Sciatic nerve (tissue), 2 donors: ENCODE results near the gene SLA2. TPM values are rescaled to one million over a fixed set of nuclear protein-coding genes. Genes with fewer than 3 reads are reported as not detected.
"Not testable (repeated sequence)": the region's sequence is repeated elsewhere in the genome, so short reads cannot be mapped to it uniquely, and the experiment has no call there.

Source experiments
- ATAC-seq: fragments of 200-7000 bp; cut with Tn5 transposase; one replicate; pipeline ENCODE4 v1.9.1; 2020; ENCODE audit warnings: mild to moderate bottlenecking, moderate library complexity
- DNase-seq: peaks from one replicate; pipeline ENCODE4 v3.0.0-alpha.2; 2020; ENCODE audit warnings: low spot score
- intact Hi-C: fragments of 100-400 bp; cut with DNase I; formaldehyde crosslinking; loops from one replicate; pipeline ENCODE4 v1.14.2; 2022
- total RNA-seq: library from RNA; stranded (reverse); fragmentation: NEBNext Ultra II Directional; extraction: Animal tissue kit (Norgen Biotek cat#: 25700); gene quantifications from one replicate; pipeline ENCODE4 v1.2.1, GENCODE V29; 2021
- donor health status: DM: no; HTN: no; CAD: no.
- donor health status: DM: no; HTN: no; CAD: no.

The SLA2 gene
- total RNA-seq, 1 donor from 2014 or later: 0.49 TPM

- no peak for DNase-seq
- ATAC-seq: no peak
Observed at GRCh38 chr20:36623444-36623843, 22.6 kb downstream of the SLA2 start.

GRCh38 chr20:36620917-36621316, 25.1 kb downstream of the SLA2 start:
- DNase-seq (no peak), ATAC-seq (no peak)
- intact Hi-C loops: no loop called here

More at GRCh38 chr20:36623444-36623843, 22.6 kb downstream of the SLA2 start:
- intact Hi-C loops: no loop called here

DNA sequence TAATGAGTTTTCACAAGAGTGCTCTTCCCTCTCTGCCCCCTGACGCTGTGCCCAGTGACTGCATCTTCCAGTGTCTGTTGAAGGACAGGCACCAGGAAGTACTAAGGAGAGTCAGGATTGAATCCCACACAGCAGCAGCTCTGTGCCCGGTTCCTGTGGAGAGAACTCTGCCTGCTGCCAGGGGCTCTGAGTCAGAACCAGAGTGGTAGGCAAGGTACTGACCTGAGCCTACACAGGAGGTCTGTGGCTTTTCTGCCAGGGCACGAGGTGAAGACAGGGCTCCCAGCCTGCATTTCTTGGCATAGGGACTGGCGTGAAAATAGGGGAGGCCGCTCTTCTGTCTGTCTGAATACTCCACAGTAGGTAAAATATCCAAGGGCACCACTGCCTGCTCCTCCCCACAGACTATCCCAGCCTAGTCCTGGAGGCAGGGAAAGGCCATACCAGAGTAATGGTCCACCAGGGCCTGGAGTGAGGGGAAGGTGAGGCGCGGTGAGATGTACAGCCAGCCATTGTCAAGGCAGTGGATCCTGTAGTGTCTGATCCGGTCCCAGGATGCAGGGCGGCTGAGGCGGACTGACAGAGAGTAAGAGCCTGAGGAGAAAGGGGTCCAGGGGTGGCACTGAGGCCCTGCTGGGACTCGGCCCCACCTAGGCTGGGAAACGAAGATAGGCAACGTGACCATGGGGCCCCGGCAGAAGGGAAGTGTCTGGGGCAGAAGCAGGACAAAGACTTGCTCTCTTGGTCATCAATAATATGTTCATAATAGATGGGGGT, 31.0 kb downstream of the SLA2 start:
- no peak for DNase-seq
- intact Hi-C loops: no loop called here
- ATAC-seq: no peak

- ATAC-seq (no peak), DNase-seq (no peak)
- intact Hi-C loops: no loop called here
Observed at GRCh38 chr20:36613974-36614373, 32.0 kb downstream of the SLA2 start.

DNA sequence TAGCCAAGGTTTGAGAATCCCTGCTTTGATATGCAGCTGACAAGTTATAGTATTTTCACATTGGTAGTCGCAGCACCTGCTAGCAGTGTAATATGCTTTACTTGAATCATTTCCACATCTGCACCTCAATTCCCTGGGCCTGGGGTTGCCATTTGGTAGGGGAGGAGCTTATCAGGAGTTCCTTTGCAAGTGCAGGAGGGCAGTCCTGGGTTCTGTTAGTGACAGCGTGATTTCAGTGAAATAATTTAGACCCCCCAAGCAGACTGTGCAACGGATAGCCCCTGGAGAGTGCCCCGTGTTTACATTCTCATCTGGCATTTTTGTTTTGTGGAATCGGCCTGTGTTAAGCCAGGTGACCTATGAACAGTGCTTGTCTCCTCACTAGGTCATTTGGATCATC, 34.4 kb downstream of the SLA2 start:
- DNase-seq (no peak), ATAC-seq (no peak)
- intact Hi-C loops: no loop called here

- ATAC-seq, intact Hi-C loops: not testable (repeated sequence)
Observed at GRCh38 chr20:36608388-36608728, 37.6 kb downstream of the SLA2 start.

DNA sequence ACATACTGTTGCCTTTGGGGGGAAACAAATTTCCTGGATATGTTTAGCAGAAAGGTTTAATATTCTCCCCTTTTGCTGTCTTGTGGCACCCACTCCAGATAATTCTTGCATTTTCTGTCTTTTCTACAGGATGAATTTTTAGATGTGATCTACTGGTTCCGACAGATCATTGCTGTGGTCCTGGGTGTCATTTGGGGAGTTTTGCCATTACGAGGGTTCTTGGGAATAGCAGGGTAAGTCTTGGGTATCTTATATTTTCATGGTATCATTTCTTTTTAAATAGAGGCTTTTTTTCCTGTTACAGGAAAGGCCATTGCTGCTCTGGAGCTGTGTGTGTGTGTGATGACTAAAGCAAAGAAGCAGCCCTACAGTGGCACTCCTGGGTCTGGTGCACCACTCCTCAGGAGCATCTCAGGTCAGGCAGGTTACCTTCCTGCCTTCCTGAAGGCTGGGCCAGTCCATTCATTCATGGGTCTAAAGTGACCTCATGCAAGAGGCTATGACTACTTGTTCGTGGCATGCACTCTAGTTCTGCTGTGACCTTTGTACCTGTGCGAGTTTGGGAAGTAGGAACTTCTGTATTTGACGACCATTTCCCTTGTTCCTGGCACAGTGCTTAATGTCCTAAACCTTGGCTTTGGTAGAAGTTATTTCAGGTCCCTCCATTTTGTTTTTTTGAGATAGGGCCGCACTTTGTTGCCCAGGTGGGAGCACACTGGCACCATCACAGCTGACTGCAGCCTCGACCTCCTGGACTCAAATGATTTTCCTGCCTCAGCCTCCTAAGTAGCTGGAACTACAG, 38.2 kb downstream of the SLA2 start:
- ATAC-seq (no peak), DNase-seq (no peak)
- intact Hi-C loops: no loop called here

More at GRCh38 chr20:36608388-36608728, 37.6 kb downstream of the SLA2 start:
- DNase-seq: not testable (repeated sequence)

DNA sequence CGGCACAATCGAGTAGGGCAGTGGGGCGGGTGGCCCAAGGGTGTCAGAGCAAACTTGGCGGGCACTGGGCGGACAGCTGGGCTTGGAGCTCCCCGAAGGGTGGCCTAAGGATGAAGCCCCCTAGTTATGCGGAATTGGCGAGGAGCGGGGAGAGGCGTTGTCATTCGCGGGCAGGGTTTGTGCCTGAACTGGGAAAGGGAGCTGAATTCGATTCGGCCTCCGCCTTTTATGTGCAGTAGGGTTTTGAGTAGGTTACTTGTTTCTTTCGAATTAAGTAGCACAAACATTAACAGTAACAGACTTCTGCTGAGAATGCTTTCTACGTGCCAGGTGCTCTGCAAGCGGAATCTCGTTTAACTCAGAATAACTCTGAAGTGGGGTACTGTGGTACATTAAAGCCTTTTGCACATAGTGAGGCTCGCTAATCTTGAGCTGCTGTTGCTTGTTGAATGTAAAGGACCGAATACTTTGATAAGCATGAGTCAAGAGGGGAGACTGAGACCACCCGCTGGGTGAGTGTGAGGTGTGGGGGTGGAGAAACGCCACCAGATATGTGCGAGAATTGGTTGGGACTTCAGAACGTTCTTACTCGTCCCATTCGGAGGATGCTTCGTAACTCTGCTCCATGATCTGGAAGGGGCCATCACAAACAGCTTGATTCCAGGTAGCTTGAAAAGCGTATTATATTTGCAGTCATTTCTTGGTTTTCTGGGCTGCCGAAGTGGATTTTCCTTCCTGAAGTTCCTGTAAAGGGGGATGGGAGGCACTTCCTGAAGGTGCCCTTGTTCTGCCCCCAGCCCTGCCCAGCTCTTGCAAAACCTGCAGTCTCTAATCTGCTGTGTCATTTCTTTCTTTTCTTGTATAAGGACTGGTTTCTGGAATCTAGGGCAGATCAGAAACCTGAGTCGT, 39.6 kb downstream of the SLA2 start:
- ATAC-seq: no peak
- DNase-seq: no peak
- intact Hi-C loops: no loop called here

GRCh38 chr20:36605399-36606157, 40.4 kb downstream of the SLA2 start, which contains the start of gene RAB5IF:
Gene RAB5IF (plus strand): TSS chr20:36605779. CDS start chr20:36605952, 173 bp downstream.
- peak; percentile 100 for DNase-seq
- ATAC-seq: peak; percentile 99
- intact Hi-C loops: no loop called here

GRCh38 chr20:36604952-36605398, 41.0 kb downstream of the SLA2 start:
- DNase-seq (peak; percentile 66), ATAC-seq (peak; percentile 46)
- intact Hi-C loops: no loop called here

GRCh38 chr20:36601540-36601939, 44.5 kb downstream of the SLA2 start:
- intact Hi-C loops: no loop called here
- ATAC-seq (no peak), DNase-seq (no peak)

- DNase-seq (no peak), ATAC-seq (peak; percentile 23)
- intact Hi-C loops: no loop called here
Observed at GRCh38 chr20:36599912-36600345, 46.1 kb downstream of the SLA2 start.

- DNase-seq (no peak), ATAC-seq (no peak)
- intact Hi-C loops: loop anchor here (5.0 kb wide), 1 partner anchor 36 kb away; no protein-coding TSS in a partner anchor
Observed at GRCh38 chr20:36593347-36593929, 52.6 kb downstream of the SLA2 start.

- ATAC-seq (peak; percentile 67), DNase-seq (no peak)
- intact Hi-C loops: loop anchor here (5.0 kb wide), 1 partner anchor 35 kb away; no protein-coding TSS in a partner anchor
Observed at GRCh38 chr20:36591854-36592641, 53.9 kb downstream of the SLA2 start.

- intact Hi-C loops: loop anchor here (5.0 kb wide), 1 partner anchor 34 kb away; no protein-coding TSS in a partner anchor
- DNase-seq (no peak), ATAC-seq (no peak)
Observed at GRCh38 chr20:36591281-36591680, 54.7 kb downstream of the SLA2 start.

- no peak for DNase-seq
- no peak for ATAC-seq
- intact Hi-C loops: no loop called here
Observed at GRCh38 chr20:36587388-36588070, 58.5 kb downstream of the SLA2 start.
